Ishikawa (cell line): Measurements from ENCODE around the gene VWA8.
A peak's percentile ranks its signal among the peaks of the same experiment; 100 is the strongest.

ENCODE experiments used
- CEBPB ChIP-seq: IDR thresholded peaks from 2 replicates; pipeline ENCODE4 v1.6.1; 2012
- CREB1 ChIP-seq: IDR thresholded peaks from 2 replicates; pipeline ENCODE4 v1.6.1; 2012; ENCODE audit warnings: low read depth
- EGR1 ChIP-seq: IDR thresholded peaks from 2 replicates; pipeline ENCODE4 v1.6.1; 2012
- EP300 ChIP-seq: IDR thresholded peaks from 2 replicates; pipeline ENCODE4 v1.6.1; 2012; ENCODE audit warnings: borderline replicate concordance
- FOXM1 ChIP-seq: IDR thresholded peaks from 2 replicates; pipeline ENCODE4 v1.6.1; 2012; ENCODE audit warnings: low read depth, borderline replicate concordance
- NFIC ChIP-seq: IDR thresholded peaks from 2 replicates; pipeline ENCODE4 v1.6.1; 2012
- RAD21 ChIP-seq: IDR thresholded peaks from 2 replicates; pipeline ENCODE4 v1.6.1; 2012; ENCODE audit warnings: low read depth
- TAF1 ChIP-seq: IDR thresholded peaks from 2 replicates; pipeline ENCODE4 v1.6.1; 2012; ENCODE audit warnings: low read depth, mild to moderate bottlenecking
- TCF12 ChIP-seq: IDR thresholded peaks from 2 replicates; pipeline ENCODE4 v1.6.1; 2012; ENCODE audit warnings: low read depth
- TEAD4 ChIP-seq: IDR thresholded peaks from 2 replicates; pipeline ENCODE4 v1.6.1; 2012
- YY1 ChIP-seq: IDR thresholded peaks from 2 replicates; pipeline ENCODE4 v1.6.1; 2012; ENCODE audit warnings: low read depth
- ZBTB7A ChIP-seq: IDR thresholded peaks from 2 replicates; pipeline ENCODE4 v1.6.1; 2012; ENCODE audit warnings: low read depth
- TF ChIP-seq, protein P1 (sequence below): IDR thresholded peaks from 2 replicates; pipeline ENCODE4 v1.6.1; 2012
- TF ChIP-seq, protein P2 (sequence below): IDR thresholded peaks from 2 replicates; pipeline ENCODE4 v1.6.1; 2012; ENCODE audit warnings: low read depth, mild to moderate bottlenecking
- TF ChIP-seq, protein P3 (sequence below): IDR thresholded peaks from 2 replicates; pipeline ENCODE4 v1.6.1; 2012

The VWA8 gene

DNA sequence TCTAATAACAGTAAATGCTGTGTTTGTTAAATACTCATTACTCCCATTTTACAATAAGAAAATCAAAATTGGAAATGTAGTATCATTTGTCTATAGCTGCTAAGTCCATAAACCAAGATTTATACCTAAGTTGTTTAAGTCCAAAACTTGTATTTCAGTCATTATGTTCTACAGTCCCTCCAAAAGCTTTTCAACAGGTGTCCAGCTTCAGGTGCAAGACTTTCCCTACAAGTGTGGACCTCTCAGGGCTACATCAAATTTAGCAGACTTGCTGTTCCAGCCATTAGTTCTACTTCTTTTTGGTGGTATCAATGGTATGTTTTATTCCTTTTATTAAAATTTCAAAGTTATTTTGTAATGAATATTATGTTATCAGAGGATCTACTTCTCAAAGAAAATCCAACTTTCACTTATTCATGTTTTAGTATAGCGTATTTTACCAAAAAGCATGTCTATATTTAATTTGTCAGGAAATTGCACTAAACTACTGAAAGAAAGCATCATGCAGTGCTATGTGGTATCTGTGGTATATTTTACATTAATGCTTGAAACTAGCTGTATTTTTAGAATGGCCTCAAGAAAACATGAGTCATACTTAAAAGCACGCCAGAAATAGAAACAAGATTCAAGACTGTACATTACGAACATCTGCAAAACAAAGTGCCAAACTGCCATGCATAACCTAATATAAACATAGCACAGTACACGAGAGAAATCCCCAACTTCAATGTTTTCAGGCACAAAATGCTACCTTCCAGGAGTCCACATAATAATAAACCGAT is 44.5 kb downstream of the VWA8 start:
- TF ChIP-seq ZBTB7A (no peak), NFIC (no peak), RAD21 (no peak), TEAD4 (no peak)
- TF ChIP-seq, protein P1, sequence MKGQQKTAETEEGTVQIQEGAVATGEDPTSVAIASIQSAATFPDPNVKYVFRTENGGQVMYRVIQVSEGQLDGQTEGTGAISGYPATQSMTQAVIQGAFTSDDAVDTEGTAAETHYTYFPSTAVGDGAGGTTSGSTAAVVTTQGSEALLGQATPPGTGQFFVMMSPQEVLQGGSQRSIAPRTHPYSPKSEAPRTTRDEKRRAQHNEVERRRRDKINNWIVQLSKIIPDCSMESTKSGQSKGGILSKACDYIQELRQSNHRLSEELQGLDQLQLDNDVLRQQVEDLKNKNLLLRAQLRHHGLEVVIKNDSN, result no peak

DNA sequence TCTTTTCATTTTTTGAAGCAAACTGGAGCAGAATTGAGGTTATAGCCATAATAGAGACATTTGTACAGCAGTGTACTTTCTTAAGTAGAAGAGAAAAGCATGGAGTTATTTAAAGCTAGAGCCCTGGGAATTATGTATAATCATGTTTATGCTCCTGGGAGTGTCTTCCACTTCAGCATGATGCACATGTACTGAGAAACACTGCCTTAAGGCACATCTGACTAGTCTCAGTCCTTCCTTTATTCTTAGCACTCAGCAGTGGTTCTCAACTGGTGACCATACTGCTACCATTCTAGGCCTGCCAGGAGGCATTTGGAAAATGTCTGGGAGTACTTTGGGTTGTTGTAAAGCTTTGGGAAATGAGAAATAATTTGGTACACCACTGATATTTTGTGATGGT is 45.8 kb downstream of the VWA8 start:
- TF ChIP-seq RAD21 (no peak), NFIC (no peak), YY1 (no peak), CREB1 (no peak), FOXM1 (no peak), EP300 (no peak), TEAD4 (no peak)
- TF ChIP-seq, protein P1, result no peak
- TF ChIP-seq, protein P2, sequence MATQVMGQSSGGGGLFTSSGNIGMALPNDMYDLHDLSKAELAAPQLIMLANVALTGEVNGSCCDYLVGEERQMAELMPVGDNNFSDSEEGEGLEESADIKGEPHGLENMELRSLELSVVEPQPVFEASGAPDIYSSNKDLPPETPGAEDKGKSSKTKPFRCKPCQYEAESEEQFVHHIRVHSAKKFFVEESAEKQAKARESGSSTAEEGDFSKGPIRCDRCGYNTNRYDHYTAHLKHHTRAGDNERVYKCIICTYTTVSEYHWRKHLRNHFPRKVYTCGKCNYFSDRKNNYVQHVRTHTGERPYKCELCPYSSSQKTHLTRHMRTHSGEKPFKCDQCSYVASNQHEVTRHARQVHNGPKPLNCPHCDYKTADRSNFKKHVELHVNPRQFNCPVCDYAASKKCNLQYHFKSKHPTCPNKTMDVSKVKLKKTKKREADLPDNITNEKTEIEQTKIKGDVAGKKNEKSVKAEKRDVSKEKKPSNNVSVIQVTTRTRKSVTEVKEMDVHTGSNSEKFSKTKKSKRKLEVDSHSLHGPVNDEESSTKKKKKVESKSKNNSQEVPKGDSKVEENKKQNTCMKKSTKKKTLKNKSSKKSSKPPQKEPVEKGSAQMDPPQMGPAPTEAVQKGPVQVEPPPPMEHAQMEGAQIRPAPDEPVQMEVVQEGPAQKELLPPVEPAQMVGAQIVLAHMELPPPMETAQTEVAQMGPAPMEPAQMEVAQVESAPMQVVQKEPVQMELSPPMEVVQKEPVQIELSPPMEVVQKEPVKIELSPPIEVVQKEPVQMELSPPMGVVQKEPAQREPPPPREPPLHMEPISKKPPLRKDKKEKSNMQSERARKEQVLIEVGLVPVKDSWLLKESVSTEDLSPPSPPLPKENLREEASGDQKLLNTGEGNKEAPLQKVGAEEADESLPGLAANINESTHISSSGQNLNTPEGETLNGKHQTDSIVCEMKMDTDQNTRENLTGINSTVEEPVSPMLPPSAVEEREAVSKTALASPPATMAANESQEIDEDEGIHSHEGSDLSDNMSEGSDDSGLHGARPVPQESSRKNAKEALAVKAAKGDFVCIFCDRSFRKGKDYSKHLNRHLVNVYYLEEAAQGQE, result no peak
- TF ChIP-seq, protein P3, sequence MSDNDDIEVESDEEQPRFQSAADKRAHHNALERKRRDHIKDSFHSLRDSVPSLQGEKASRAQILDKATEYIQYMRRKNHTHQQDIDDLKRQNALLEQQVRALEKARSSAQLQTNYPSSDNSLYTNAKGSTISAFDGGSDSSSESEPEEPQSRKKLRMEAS, result no peak

DNA sequence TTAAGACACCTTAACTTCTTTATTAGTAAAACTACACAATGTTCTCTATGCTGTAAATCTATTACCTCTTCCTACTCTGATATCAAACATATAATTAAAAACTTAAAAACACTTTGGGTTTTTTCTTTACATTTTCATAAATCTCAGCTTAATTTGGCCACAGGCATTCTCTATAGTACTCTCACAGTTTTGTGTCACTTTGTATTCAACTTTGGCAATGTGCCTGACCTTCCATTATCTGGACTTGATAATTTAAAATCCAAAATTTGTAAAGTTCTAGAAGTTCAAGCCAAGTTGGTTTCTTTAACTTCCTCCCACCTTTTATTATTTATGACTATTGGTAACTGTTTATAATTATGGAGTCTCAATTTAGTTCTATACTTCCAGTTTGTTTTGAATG is 46.4 kb downstream of the VWA8 start:
- no peak for TF ChIP-seq RAD21
- no peak for TF ChIP-seq EGR1
- no peak for TF ChIP-seq TEAD4
- TF ChIP-seq YY1, result no peak
- TF ChIP-seq CREB1, result no peak
- TF ChIP-seq CEBPB, result no peak
- TF ChIP-seq, protein P3, result no peak
- no peak for TF ChIP-seq TCF12
- TF ChIP-seq, protein P2, result no peak
- TF ChIP-seq, protein P1, result no peak
- TF ChIP-seq EP300, result no peak
- TF ChIP-seq NFIC, result no peak
- TF ChIP-seq TAF1, result no peak
- no peak for TF ChIP-seq FOXM1
- no peak for TF ChIP-seq ZBTB7A

DNA sequence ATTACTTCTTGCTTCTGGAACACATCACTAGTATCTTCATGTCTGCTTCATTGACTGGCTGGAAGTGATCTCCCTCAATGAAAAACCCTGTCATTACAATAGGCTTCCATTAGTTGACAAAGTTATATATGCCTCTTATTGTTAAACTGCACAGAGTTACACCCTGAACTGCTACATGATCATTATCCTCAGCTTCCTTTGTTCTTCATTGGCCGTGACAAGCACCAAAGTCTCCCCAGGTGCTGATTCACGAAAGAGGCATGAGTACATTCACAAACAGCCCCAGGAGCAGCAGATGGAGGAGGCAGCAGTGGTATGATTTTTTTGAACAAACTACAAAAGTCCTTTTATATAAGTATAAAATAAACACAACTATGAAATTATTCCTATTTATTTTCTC is 51.4 kb downstream of the VWA8 start:
- no peak for TF ChIP-seq EP300
- TF ChIP-seq, protein P1, result no peak
- TF ChIP-seq TEAD4, result no peak
- TF ChIP-seq RAD21, result no peak
- no peak for TF ChIP-seq EGR1

DNA sequence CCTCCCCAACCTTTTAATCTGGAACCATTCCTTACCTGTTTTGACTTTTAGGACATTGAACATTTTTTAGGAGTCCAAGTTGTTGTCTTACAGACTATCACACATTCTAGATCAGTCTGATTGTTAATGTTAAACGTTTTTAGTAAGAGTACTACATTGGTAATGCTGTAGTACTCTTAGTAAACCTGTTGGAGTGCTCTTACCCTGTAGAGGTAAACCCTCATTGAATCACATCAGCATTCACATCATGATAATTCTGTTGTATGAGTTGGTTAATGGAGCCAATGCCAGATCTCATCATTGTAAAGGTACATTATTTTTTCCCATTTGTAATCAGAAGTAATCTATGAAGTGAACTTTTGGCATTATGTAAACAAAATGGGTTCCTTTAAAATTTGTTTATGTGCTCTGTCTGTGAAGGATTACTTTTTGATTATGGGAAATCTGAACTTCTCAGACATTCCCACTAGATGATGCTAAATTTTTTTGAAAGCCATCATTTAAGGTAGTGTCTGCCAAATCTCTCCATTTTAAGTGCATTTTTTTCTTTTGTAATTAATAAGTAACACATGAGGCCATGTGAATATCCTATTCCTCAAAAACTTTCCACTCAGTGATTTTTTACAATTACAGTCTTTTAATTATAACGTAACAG is 55.2 kb downstream of the VWA8 start:
- TF ChIP-seq YY1 (no peak), RAD21 (peak; percentile 75)
